ENCODE measurements around the gene ERVW-1.
"Not testable (repeated sequence)": the region's sequence is repeated elsewhere in the genome, so short reads cannot be mapped to it uniquely, and the experiment has no call there.

ERVW-1 gene

DNA sequence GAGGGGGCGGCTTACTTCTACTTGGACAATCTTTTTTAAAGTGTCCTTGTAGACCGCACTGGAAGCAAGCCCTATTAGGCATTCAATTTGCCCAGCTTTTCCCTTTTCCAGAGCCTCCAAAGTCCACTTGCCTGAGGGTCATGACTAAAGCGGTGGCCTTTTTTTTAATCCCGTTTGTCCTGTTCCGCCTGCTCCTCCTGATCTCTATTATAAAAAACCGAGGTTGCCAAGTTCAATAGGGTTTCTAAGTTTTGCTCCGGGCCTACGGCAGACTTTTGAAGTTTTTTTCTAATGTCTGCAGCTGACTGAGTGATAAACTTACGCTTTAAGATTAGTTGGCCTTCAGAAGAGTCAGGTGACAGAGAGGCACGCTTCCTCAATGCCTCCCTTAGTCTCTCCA lies 3.8 kb downstream of the ERVW-1 start:
- H3K27me3 ChIP-seq (ENCODE audit: low read depth, low read length); H3K9me3 ChIP-seq (ENCODE audit: control insufficient read depth in 1 of 2, low read length in 2 of 2); H3K4me1 ChIP-seq (ENCODE audit: control insufficient read depth in 1 of 2, insufficient read depth in 2 of 2, low read length in 2 of 2); H3K27ac ChIP-seq (ENCODE audit: low read length); H3K4me3 ChIP-seq (ENCODE audit: low read depth in 1 of 2, low read length in 2 of 2): not testable (repeated sequence)
- peaks cover 0 to 10% of the 10 kb centered on the region in 2 donors for H3K36me3 ChIP-seq (ENCODE audit: control insufficient read depth in 1 of 2, insufficient read depth in 2 of 2, low read length in 2 of 2)

- not testable (repeated sequence) for H3K27ac ChIP-seq (ENCODE audit: low read length); H3K9me3 ChIP-seq (ENCODE audit: control insufficient read depth in 1 of 2, low read length in 2 of 2); H3K27me3 ChIP-seq (ENCODE audit: low read depth, low read length); H3K36me3 ChIP-seq (ENCODE audit: control insufficient read depth in 1 of 2, insufficient read depth in 2 of 2, low read length in 2 of 2); H3K4me1 ChIP-seq (ENCODE audit: control insufficient read depth in 1 of 2, insufficient read depth in 2 of 2, low read length in 2 of 2); H3K4me3 ChIP-seq (ENCODE audit: low read depth in 1 of 2, low read length in 2 of 2)
Measured at GRCh38 chr7:92468589-92468988, 9.2 kb downstream of the ERVW-1 start.

DNA sequence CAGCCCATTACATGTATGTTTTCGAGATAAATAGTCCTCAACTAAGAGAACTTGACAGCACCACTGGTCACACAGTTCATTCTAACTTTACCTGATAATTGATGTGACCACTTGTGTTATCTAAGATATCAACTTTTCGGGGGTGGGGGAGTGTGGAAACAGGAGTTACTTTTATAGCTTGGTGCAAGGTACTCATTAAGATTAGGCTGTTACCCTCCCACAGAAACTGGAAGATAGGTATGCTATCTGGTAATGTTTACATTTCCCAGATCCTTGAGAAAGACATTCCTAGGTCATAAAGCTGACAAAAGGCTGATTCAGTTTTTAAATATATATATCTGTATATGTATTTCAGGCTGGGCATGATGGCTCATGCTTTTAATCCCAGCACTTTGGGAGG lies 11.1 kb downstream of the ERVW-1 start:
- Histone ChIP-seq H3K27me3 (ENCODE audit: low read depth, low read length) (no peaks in the 10 kb centered on the region), H3K36me3 (ENCODE audit: control insufficient read depth in 1 of 2, insufficient read depth in 2 of 2, low read length in 2 of 2) (peaks cover 0 to 8% of the 10 kb centered on the region in 2 donors), H3K9me3 (ENCODE audit: control insufficient read depth in 1 of 2, low read length in 2 of 2) (no peaks in the 10 kb centered on the region), H3K4me1 (ENCODE audit: control insufficient read depth in 1 of 2, insufficient read depth in 2 of 2, low read length in 2 of 2) (no peaks in the 10 kb centered on the region), H3K27ac (ENCODE audit: low read length) (no peak overlapping the region), H3K4me3 (ENCODE audit: low read depth in 1 of 2, low read length in 2 of 2) (no peak overlapping the region)

DNA sequence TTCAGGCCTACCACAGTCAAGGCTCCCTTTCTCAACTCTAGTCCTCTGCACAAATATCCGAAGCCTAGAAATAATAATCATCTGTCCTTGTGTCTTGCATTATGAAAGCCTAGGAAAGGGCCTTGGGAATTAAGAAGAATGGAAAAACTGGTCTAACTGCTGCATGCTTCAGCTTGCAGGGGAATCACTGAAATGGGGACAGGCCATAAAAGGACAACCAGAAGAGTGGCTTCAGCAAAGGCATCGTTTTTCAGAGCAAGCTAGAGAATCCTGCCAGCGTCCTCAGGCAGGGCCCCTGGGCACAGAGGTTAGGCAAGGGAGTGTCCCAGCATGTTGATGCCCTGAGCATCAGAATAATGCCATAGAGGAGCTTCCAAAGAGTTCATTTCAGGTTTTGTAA lies 13.2 kb downstream of the ERVW-1 start:
- H3K4me3 ChIP-seq (ENCODE audit: low read depth in 1 of 2, low read length in 2 of 2): no peak overlapping the region
- no peaks in the 10 kb centered on the region for H3K27me3 ChIP-seq (ENCODE audit: low read depth, low read length)
- no peaks in the 10 kb centered on the region for H3K4me1 ChIP-seq (ENCODE audit: control insufficient read depth in 1 of 2, insufficient read depth in 2 of 2, low read length in 2 of 2)
- peaks cover 0 to 5% of the 10 kb centered on the region in 2 donors for H3K36me3 ChIP-seq (ENCODE audit: control insufficient read depth in 1 of 2, insufficient read depth in 2 of 2, low read length in 2 of 2)
- no peaks in the 10 kb centered on the region for H3K9me3 ChIP-seq (ENCODE audit: control insufficient read depth in 1 of 2, low read length in 2 of 2)
- no peak overlapping the region for H3K27ac ChIP-seq (ENCODE audit: low read length)

DNA sequence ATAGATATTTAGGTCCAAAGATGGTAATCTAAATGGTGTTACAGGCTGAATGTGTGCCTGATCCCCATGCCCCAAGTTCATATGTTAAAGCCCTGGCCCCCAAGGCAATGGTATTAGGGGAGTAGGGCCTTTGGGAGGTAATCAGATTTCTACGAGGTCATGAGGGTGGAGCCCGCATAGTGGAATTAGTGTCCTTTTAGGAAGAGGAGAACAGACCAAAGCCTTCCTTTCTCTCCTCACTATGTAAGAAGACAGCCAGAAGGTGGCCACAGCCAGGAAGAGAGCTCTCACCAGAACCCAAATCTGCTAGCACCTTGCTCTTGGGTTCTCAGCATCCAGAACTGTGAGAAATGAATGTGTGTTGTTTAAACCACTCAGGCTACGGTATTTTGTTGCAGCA lies 15.2 kb downstream of the ERVW-1 start:
- Histone ChIP-seq H3K4me1 (ENCODE audit: control insufficient read depth in 1 of 2, insufficient read depth in 2 of 2, low read length in 2 of 2) (no peaks in the 10 kb centered on the region), H3K9me3 (ENCODE audit: control insufficient read depth in 1 of 2, low read length in 2 of 2) (no peaks in the 10 kb centered on the region), H3K27ac (ENCODE audit: low read length) (no peak overlapping the region), H3K4me3 (ENCODE audit: low read depth in 1 of 2, low read length in 2 of 2) (no peak overlapping the region), H3K27me3 (ENCODE audit: low read depth, low read length) (no peaks in the 10 kb centered on the region), H3K36me3 (ENCODE audit: control insufficient read depth in 1 of 2, insufficient read depth in 2 of 2, low read length in 2 of 2) (peaks cover 0 to 9% of the 10 kb centered on the region in 2 donors)

- no peaks in the 10 kb centered on the region for H3K9me3 ChIP-seq (ENCODE audit: control insufficient read depth in 1 of 2, low read length in 2 of 2)
- no peak overlapping the region for H3K27ac ChIP-seq (ENCODE audit: low read length)
- no peak overlapping the region for H3K4me3 ChIP-seq (ENCODE audit: low read depth in 1 of 2, low read length in 2 of 2)
- H3K36me3 ChIP-seq (ENCODE audit: control insufficient read depth in 1 of 2, insufficient read depth in 2 of 2, low read length in 2 of 2): peaks cover 5 to 14% of the 10 kb centered on the region in 2 donors
- no peaks in the 10 kb centered on the region for H3K27me3 ChIP-seq (ENCODE audit: low read depth, low read length)
- no peaks in the 10 kb centered on the region for H3K4me1 ChIP-seq (ENCODE audit: control insufficient read depth in 1 of 2, insufficient read depth in 2 of 2, low read length in 2 of 2)
Measured at GRCh38 chr7:92461027-92462003, 16.4 kb downstream of the ERVW-1 start.

GRCh38 chr7:92460510-92460909 lies 17.2 kb downstream of the ERVW-1 start:
- Histone ChIP-seq H3K4me1 (ENCODE audit: control insufficient read depth in 1 of 2, insufficient read depth in 2 of 2, low read length in 2 of 2) (no peaks in the 10 kb centered on the region), H3K27ac (ENCODE audit: low read length) (no peak overlapping the region), H3K27me3 (ENCODE audit: low read depth, low read length) (no peaks in the 10 kb centered on the region), H3K9me3 (ENCODE audit: control insufficient read depth in 1 of 2, low read length in 2 of 2) (no peaks in the 10 kb centered on the region), H3K4me3 (ENCODE audit: low read depth in 1 of 2, low read length in 2 of 2) (no peak overlapping the region), H3K36me3 (ENCODE audit: control insufficient read depth in 1 of 2, insufficient read depth in 2 of 2, low read length in 2 of 2) (peaks cover 12 to 21% of the 10 kb centered on the region in 2 donors)

DNA sequence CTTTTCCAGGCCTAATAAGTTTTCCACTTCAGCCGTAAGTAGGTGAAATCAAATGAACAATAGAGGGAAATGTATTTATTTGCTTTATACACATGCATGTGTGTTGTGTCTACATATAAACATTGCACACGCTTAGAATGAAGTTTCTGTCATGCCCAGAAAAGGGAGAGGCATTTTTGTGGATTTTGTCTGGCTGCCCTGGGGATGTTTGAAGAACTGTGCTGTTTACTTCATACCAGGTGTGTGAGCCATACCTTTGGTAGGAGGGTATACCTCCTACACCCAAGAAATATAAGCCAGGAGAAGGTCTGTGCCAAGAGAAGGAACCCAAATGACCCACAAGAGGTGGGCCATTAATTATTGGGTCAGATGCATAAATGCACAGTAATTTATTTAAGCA lies 17.6 kb downstream of the ERVW-1 start:
- Histone ChIP-seq H3K4me1 (ENCODE audit: control insufficient read depth in 1 of 2, insufficient read depth in 2 of 2, low read length in 2 of 2) (no peaks in the 10 kb centered on the region), H3K27ac (ENCODE audit: low read length) (no peak overlapping the region), H3K36me3 (ENCODE audit: control insufficient read depth in 1 of 2, insufficient read depth in 2 of 2, low read length in 2 of 2) (peaks cover 12 to 25% of the 10 kb centered on the region in 2 donors), H3K27me3 (ENCODE audit: low read depth, low read length) (no peaks in the 10 kb centered on the region), H3K4me3 (ENCODE audit: low read depth in 1 of 2, low read length in 2 of 2) (no peak overlapping the region), H3K9me3 (ENCODE audit: control insufficient read depth in 1 of 2, low read length in 2 of 2) (no peaks in the 10 kb centered on the region)

- no peak overlapping the region for H3K27ac ChIP-seq (ENCODE audit: low read length)
- no peak overlapping the region for H3K4me3 ChIP-seq (ENCODE audit: low read depth in 1 of 2, low read length in 2 of 2)
- H3K27me3 ChIP-seq (ENCODE audit: low read depth, low read length): no peaks in the 10 kb centered on the region
- H3K4me1 ChIP-seq (ENCODE audit: control insufficient read depth in 1 of 2, insufficient read depth in 2 of 2, low read length in 2 of 2): no peaks in the 10 kb centered on the region
- H3K36me3 ChIP-seq (ENCODE audit: control insufficient read depth in 1 of 2, insufficient read depth in 2 of 2, low read length in 2 of 2): peaks cover 43 to 58% of the 10 kb centered on the region in 2 donors
- no peaks in the 10 kb centered on the region for H3K9me3 ChIP-seq (ENCODE audit: control insufficient read depth in 1 of 2, low read length in 2 of 2)
Measured at GRCh38 chr7:92456236-92456635, 21.5 kb downstream of the ERVW-1 start.

DNA sequence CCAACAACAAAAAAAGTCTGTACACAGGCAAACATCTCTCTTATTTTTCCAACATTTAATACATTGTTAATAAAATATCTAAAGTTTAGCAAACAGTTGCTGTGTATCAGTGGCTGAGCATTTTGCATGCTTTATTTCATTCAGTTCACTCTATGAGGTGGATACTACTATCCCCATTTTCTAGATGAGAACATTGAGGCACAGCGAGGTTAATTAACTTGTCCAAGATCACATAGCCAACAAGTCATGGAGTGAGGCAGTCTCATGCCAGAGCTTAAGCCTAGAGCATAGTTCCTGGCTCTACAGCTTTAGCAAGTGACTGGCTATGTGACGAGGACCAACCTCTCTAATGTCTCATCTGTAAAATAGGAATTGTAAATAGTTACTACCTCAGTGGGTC lies 26.1 kb downstream of the ERVW-1 start:
- H3K27me3 ChIP-seq (ENCODE audit: low read depth, low read length): no peaks in the 10 kb centered on the region
- no peak overlapping the region for H3K27ac ChIP-seq (ENCODE audit: low read length)
- peaks cover 55 to 67% of the 10 kb centered on the region in 2 donors for H3K36me3 ChIP-seq (ENCODE audit: control insufficient read depth in 1 of 2, insufficient read depth in 2 of 2, low read length in 2 of 2)
- no peaks in the 10 kb centered on the region for H3K9me3 ChIP-seq (ENCODE audit: control insufficient read depth in 1 of 2, low read length in 2 of 2)
- no peak overlapping the region for H3K4me3 ChIP-seq (ENCODE audit: low read depth in 1 of 2, low read length in 2 of 2)
- H3K4me1 ChIP-seq (ENCODE audit: control insufficient read depth in 1 of 2, insufficient read depth in 2 of 2, low read length in 2 of 2): peaks cover 5% of the 10 kb centered on the region in 2 donors

DNA sequence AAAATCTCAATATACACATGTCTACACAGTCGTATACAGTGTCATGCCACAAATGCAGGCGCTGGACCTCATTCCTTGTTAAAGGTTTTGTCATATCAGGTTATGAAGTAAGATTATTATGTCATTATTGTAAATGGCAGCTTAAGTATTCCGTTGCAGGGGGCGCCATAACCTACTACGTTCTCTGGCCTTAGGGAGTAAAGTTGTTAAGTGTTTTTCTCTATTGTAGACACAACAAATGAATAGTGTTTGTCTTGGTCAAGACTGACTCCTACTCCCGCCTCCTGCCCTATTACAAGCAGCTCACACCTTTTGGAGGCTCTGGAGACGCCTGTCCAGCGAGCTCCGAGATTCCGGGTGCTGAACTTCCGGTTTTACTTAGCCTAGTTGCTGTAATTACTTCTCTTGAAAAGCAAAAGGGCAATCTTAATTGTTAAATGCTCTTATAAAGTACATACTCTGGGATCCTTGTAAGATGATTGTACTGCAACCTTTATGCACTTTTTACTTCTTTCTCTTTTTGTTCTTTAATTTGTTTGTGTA lies 29.5 kb downstream of the ERVW-1 start:
- Histone ChIP-seq H3K27me3 (ENCODE audit: low read depth, low read length) (no peaks in the 10 kb centered on the region), H3K9me3 (ENCODE audit: control insufficient read depth in 1 of 2, low read length in 2 of 2) (no peaks in the 10 kb centered on the region), H3K4me3 (ENCODE audit: low read depth in 1 of 2, low read length in 2 of 2) (peak overlapping the region; percentile 89 to 91), H3K36me3 (ENCODE audit: control insufficient read depth in 1 of 2, insufficient read depth in 2 of 2, low read length in 2 of 2) (peaks cover 32 to 35% of the 10 kb centered on the region in 2 donors), H3K4me1 (ENCODE audit: control insufficient read depth in 1 of 2, insufficient read depth in 2 of 2, low read length in 2 of 2) (peaks cover 5% of the 10 kb centered on the region in 2 donors), H3K27ac (ENCODE audit: low read length) (peak overlapping the region; percentile 96)
